GM23338 (cell line): ENCODE data around the gene HS3ST1. TPM values are rescaled to one million over a fixed set of nuclear protein-coding genes. Genes with fewer than 3 reads are reported as not detected.

ENCODE experiments used
- ATAC-seq: fragments of 200-7000 bp; cut with Tn5 transposase; 3 replicates; pipeline ENCODE4 v1.9.1; 2020
- DNase-seq: peaks from one replicate; pipeline ENCODE4 v3.0.0-alpha.2; 2015; ENCODE audit warnings: low spot score
- H2AFZ ChIP-seq: fragments of 200-600 bp; sonication (generic); 2 replicates; pipeline ENCODE4 v1.8.0; 2016; ENCODE audit warnings: antibody characterized with exemption, mild to moderate bottlenecking, moderate library complexity
- H3F3A ChIP-seq: fragments of 200-600 bp; sonication (generic); replicated peaks from 2 replicates; pipeline ENCODE4 v1.8.0; 2017; ENCODE audit warnings: antibody characterized with exemption, mixed run types, low read depth
- H3K27ac ChIP-seq: fragments of 200-600 bp; sonication (generic); 2 replicates; pipeline ENCODE4 v1.6.1; 2016; ENCODE audit warnings: low read depth
- H3K27me3 ChIP-seq: fragments of 200-600 bp; sonication (generic); 2 replicates; pipeline ENCODE4 v1.8.0; 2016; ENCODE audit warnings: mild to moderate bottlenecking, mixed run types, moderate library complexity; ENCODE audit not compliant: insufficient read depth
- H3K36me3 ChIP-seq: fragments of 200-600 bp; sonication (generic); 2 replicates; pipeline ENCODE4 v1.8.0; 2016; ENCODE audit warnings: mild to moderate bottlenecking; ENCODE audit not compliant: insufficient read depth
- H3K4me1 ChIP-seq: fragments of 200-600 bp; sonication (generic); 2 replicates; pipeline ENCODE4 v1.8.0; 2016; ENCODE audit warnings: mild to moderate bottlenecking, moderate library complexity; ENCODE audit not compliant: insufficient read depth
- H3K4me2 ChIP-seq: fragments of 200-600 bp; sonication (generic); 2 replicates; pipeline ENCODE4 v1.7.1; 2017; ENCODE audit warnings: mixed run types
- H3K4me3 ChIP-seq: fragments of 200-600 bp; sonication (generic); 2 replicates; pipeline ENCODE4 v1.6.1; 2016; ENCODE audit warnings: mixed run types
- H3K79me2 ChIP-seq: fragments of 200-600 bp; sonication (generic); replicated peaks from 2 replicates; pipeline ENCODE4 v1.8.0; 2017; ENCODE audit warnings: mild to moderate bottlenecking; ENCODE audit not compliant: insufficient read depth
- H3K9me2 ChIP-seq: fragments of 200-600 bp; sonication (generic); 2 replicates; pipeline ENCODE4 v1.8.0; 2017; ENCODE audit not compliant: insufficient read depth
- H4K20me1 ChIP-seq: fragments of 200-600 bp; sonication (generic); replicated peaks from 2 replicates; pipeline ENCODE4 v1.8.0; 2017; ENCODE audit warnings: mild to moderate bottlenecking; ENCODE audit not compliant: insufficient read depth
- H3K27ac Mint-ChIP-seq: 2 replicates; pipeline ENCODE4 v1.8.0; 2020; ENCODE audit warnings: inconsistent platforms, mild to moderate bottlenecking, moderate library complexity, mixed read lengths
- H3K27me3 Mint-ChIP-seq: 3 replicates; pipeline ENCODE4 v1.8.0; 2022; ENCODE audit warnings: low read depth, mild to moderate bottlenecking, moderate library complexity, mixed read lengths, inconsistent platforms; ENCODE audit not compliant: insufficient read depth, poor library complexity
- H3K36me3 Mint-ChIP-seq: 3 replicates; pipeline ENCODE4 v1.8.0; 2021; ENCODE audit warnings: low read depth, mild to moderate bottlenecking, inconsistent platforms, moderate library complexity, mixed read lengths
- H3K4me1 Mint-ChIP-seq: 3 replicates; pipeline ENCODE4 v1.8.0; 2020; ENCODE audit warnings: mild to moderate bottlenecking, inconsistent platforms, mixed read lengths
- H3K4me3 Mint-ChIP-seq: 3 replicates; pipeline ENCODE4 v1.8.0; 2021; ENCODE audit warnings: moderate library complexity, mild to moderate bottlenecking, inconsistent platforms, mixed read lengths
- H3K9me3 Mint-ChIP-seq: 3 replicates; pipeline ENCODE4 v1.8.0; 2020; ENCODE audit warnings: moderate library complexity, mild to moderate bottlenecking, inconsistent platforms, mixed read lengths
- CREB1 ChIP-seq: fragments of 250-450 bp; sonication (Bioruptor Pico); IDR thresholded peaks from 2 replicates; pipeline ENCODE4 v1.5.0; 2020; ENCODE audit warnings: low read depth, mild to moderate bottlenecking, moderate library complexity
- CTCF ChIP-seq, 2 experiments: fragments of 200-600 bp in 1 of 2; sonication (generic) in 1 of 2; conservative IDR thresholded peaks; 2 replicates each; pipeline versions ENCODE4 v1.5.1 to v1.6.1; 2016 to 2017; ENCODE audit warnings: antibody characterized with exemption in 2 of 2, low read depth in 2 of 2, mild to moderate bottlenecking in 2 of 2, moderate library complexity in 1 of 2
- ETS1 ChIP-seq: IDR thresholded peaks from 2 replicates; pipeline ENCODE4 v1.6.1; 2016; ENCODE audit warnings: antibody characterized with exemption
- EZH2 ChIP-seq: fragments of 200-600 bp; sonication (generic); IDR thresholded peaks from one replicate; pipeline ENCODE4 v1.8.0; 2017; ENCODE audit warnings: antibody characterized with exemption, mild to moderate bottlenecking, low read depth; ENCODE audit not compliant: unreplicated experiment
- EZH2phosphoT487 ChIP-seq: fragments of 200-600 bp; sonication (generic); IDR thresholded peaks from one replicate; pipeline ENCODE4 v1.8.1; 2018; ENCODE audit warnings: antibody characterized with exemption; ENCODE audit not compliant: unreplicated experiment
- JUNB ChIP-seq: IDR thresholded peaks from one replicate; pipeline ENCODE4 v1.6.1; 2016; ENCODE audit warnings: antibody characterized with exemption; ENCODE audit not compliant: unreplicated experiment
- NANOG ChIP-seq: IDR thresholded peaks from 2 replicates; pipeline ENCODE4 v1.6.1; 2016; ENCODE audit warnings: antibody characterized with exemption, borderline replicate concordance
- POLR2AphosphoS5 ChIP-seq: IDR thresholded peaks from 2 replicates; pipeline ENCODE4 v1.6.1; 2016; ENCODE audit warnings: antibody characterized with exemption, low read depth
- REST ChIP-seq: IDR thresholded peaks from one replicate; pipeline ENCODE4 v1.6.1; 2018; ENCODE audit warnings: antibody characterized with exemption; ENCODE audit not compliant: unreplicated experiment
- STAT1 ChIP-seq: IDR thresholded peaks from one replicate; pipeline ENCODE4 v1.6.1; 2016; ENCODE audit warnings: antibody characterized with exemption; ENCODE audit not compliant: unreplicated experiment
- ZNF114 ChIP-seq: fragments of 250-450 bp; sonication (Bioruptor Pico); IDR thresholded peaks from 2 replicates; pipeline ENCODE4 v1.5.0; 2020; ENCODE audit warnings: mild to moderate bottlenecking, moderate library complexity
- ZNF331 ChIP-seq: fragments of 250-450 bp; sonication (Bioruptor Pico); IDR thresholded peaks from 2 replicates; pipeline ENCODE4 v1.5.0; 2020; ENCODE audit warnings: low read depth, mild to moderate bottlenecking, moderate library complexity
- ZNF462 ChIP-seq: fragments of 250-450 bp; sonication (Bioruptor Pico); IDR thresholded peaks from 2 replicates; pipeline ENCODE4 v1.5.0; 2020; ENCODE audit warnings: mild to moderate bottlenecking, moderate library complexity
- polyA plus RNA-seq: library from polyadenylated mRNA; unstranded; fragments of >200 nt; fragmentation: Nextera tagmentation; extraction: Ambion mirVana; gene quantifications from 2 replicates; pipeline ENCODE4 v1.2.1, GENCODE V29; 2016
- total RNA-seq: library from RNA; depleted of rRNA; stranded (reverse); fragments of >200 nt; shearing (Covaris generic); gene quantifications from 2 replicates; pipeline ENCODE4 v1.2.3, GENCODE V29; 2014

HS3ST1 gene
- total and polyA plus RNA-seq, 2 experiments from 2014 or later: 0.94 to 1.3 TPM

GRCh38 chr4:11469650-11470437 is 41.1 kb upstream of the HS3ST1 start:
- peak; percentile 77 for ATAC-seq
- Histone ChIP-seq H3K9me2 (no peaks in the 10 kb centered on the region), H3K36me3 (no peaks in the 10 kb centered on the region; the same call in 1 of the 2 replicates), H3F3A (0 out of 2 replicates have a peak, but pooled peaks cover 6% of the 10 kb centered on the region), H2AFZ (no peak overlapping the region; the same call in 1 of the 2 replicates), H3K79me2 (no peaks in the 10 kb centered on the region), H3K27ac (peak overlapping the region; percentile 85), H4K20me1 (no peaks in the 10 kb centered on the region; the same call in 1 of the 2 replicates), H3K4me3 (peak overlapping the region; percentile 31), H3K4me1 (peaks cover 31% of the 10 kb centered on the region), H3K4me2 (peak overlapping the region; percentile 46), H3K27me3 (no peaks in the 10 kb centered on the region)
- Mint-ChIP-seq H3K36me3 (no peaks in the 10 kb centered on the region), H3K4me3 (peak overlapping the region; percentile 45), H3K9me3 (no peaks in the 10 kb centered on the region), H3K4me1 (peaks cover 38% of the 10 kb centered on the region), H3K27me3 (peaks cover 2% of the 10 kb centered on the region), H3K27ac (peak overlapping the region; percentile 66)
- DNase-seq: peak; percentile 24
- TF ChIP-seq NANOG (no peak; the same call in 1 of the 2 replicates), ZNF462 (CRISPR knock-in tag) (no peak; the same call in 1 of the 2 replicates), ZNF114 (CRISPR knock-in tag) (no peak), STAT1 (no peak), EZH2 (no peak), CTCF (conservative IDR thresholded peaks at IDR 0.05; ENCODE audit: low read depth in 2 of 2) (no peak), ZNF331 (CRISPR knock-in tag) (no peak), ETS1 (no peak), JUNB (no peak), REST (no peak), POLR2AphosphoS5 (no peak), EZH2phosphoT487 (no peak), CREB1 (CRISPR knock-in tag) (no peak)
